ENCODE data around the gene GPT2. TPM values are rescaled to one million over a fixed set of nuclear protein-coding genes. Genes with fewer than 3 reads are reported as not detected.
A peak's percentile ranks its signal among the peaks of the same experiment; 100 is the strongest.

The GPT2 gene
- polyA plus RNA-seq, 3 donors = 0.98 to 1.5 (median 1.4) TPM

DNA sequence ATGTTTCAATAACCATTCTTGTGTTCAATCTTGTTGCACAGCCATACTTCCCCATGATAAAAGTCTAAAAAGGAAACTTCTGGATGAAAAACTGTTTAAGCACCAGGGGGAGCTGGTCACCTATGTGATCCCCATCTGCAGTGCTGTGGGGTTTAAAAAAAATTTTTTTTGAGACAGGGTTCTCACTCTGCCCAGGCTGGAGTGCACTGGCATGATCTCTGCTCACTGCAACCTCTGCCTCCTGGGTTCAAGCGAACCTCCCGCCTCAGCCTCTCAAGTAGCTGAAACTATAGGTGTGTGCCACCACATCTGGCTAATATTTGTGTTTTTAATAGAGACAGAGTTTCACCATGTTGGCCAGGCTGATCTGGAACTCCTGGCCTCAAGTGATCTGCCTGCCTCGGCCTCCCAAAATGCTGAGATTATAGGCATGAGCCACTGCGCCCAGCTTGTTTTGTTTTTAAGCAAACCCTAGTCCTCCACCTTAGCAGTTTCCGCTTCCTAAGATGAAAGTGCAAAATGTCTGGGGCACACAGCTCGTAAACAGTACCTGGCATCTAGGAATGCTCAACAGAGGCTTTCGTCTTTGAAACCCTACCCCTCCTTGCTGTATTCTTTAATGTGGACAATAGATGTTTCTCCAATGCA is 63.9 kb downstream of the GPT2 start:
- WGBS (ENCODE audit: insufficient coverage) = 100% methylated on average over 1 of the region's 7 CpGs
- no peaks in the 10 kb centered on the region for H3K36me3 ChIP-seq (replicated peaks in 1 of 2; ENCODE audit: control insufficient read depth in 1 of 2, insufficient read depth in 2 of 2, low read length in 2 of 2)
- Mint-ChIP-seq H3K4me1 (peaks cover 6% of the 10 kb centered on the region), H3K27ac (peak overlapping the region in 1 of 7 donors; percentile 42), H3K9me3 (peaks cover 0 to 3% (median 1%) of the 10 kb centered on the region in 7 donors), H3K4me3 (no peak overlapping the region), H3K36me3 (peaks cover 3% of the 10 kb centered on the region in 2 donors), H3K27me3 (ENCODE audit: low read depth in 3 of 3) (peaks cover 0 to 3% (median 0%) of the 10 kb centered on the region in 3 donors)
- H3K4me2 ChIP-seq (replicated peaks; ENCODE audit: extremely low read depth, low read length, poor library complexity, severe bottlenecking) = no peak overlapping the region
- H3K79me2 ChIP-seq (ENCODE audit: insufficient read depth, low read length) = no peaks in the 10 kb centered on the region
- TF ChIP-seq, protein P1, sequence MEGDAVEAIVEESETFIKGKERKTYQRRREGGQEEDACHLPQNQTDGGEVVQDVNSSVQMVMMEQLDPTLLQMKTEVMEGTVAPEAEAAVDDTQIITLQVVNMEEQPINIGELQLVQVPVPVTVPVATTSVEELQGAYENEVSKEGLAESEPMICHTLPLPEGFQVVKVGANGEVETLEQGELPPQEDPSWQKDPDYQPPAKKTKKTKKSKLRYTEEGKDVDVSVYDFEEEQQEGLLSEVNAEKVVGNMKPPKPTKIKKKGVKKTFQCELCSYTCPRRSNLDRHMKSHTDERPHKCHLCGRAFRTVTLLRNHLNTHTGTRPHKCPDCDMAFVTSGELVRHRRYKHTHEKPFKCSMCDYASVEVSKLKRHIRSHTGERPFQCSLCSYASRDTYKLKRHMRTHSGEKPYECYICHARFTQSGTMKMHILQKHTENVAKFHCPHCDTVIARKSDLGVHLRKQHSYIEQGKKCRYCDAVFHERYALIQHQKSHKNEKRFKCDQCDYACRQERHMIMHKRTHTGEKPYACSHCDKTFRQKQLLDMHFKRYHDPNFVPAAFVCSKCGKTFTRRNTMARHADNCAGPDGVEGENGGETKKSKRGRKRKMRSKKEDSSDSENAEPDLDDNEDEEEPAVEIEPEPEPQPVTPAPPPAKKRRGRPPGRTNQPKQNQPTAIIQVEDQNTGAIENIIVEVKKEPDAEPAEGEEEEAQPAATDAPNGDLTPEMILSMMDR (IDR thresholded peaks at IDR 0.05) = peak; percentile 78
- H3K4me1 ChIP-seq (ENCODE audit: control insufficient read depth in 1 of 2, insufficient read depth in 2 of 2, low read length in 2 of 2) = no peaks in the 10 kb centered on the region
- peak; percentile 37 to 64 (median 50) for DNase-seq
- no peak overlapping the region for H3K4me3 ChIP-seq (replicated peaks in 1 of 3; ENCODE audit: low read depth in 2 of 3, low read length in 3 of 3)
- no peaks in the 10 kb centered on the region for H3K9me3 ChIP-seq (replicated peaks in 1 of 2; ENCODE audit: control insufficient read depth in 1 of 2, insufficient read depth in 1 of 2, low read length in 2 of 2)
- no peak overlapping the region for H3K27ac ChIP-seq (ENCODE audit: low read depth in 1 of 2, low read length in 2 of 2)
- H3K9ac ChIP-seq (ENCODE audit: insufficient read depth, low read length, poor library complexity, severe bottlenecking) = no peak overlapping the region
- H2AFZ ChIP-seq (ENCODE audit: insufficient read depth, low read depth, low read length, poor library complexity, severe bottlenecking) = no peak overlapping the region
- no peaks in the 10 kb centered on the region for H4K20me1 ChIP-seq (ENCODE audit: insufficient read depth, low read length)
- intact Hi-C loops (cut with micrococcal nuclease) = loop anchor here (5.0 kb wide), 2 partner anchors 1209 to 1214 kb away; partner anchors contain the start of gene ABCC12 (in 1 of the 2)
- no peaks in the 10 kb centered on the region for H3K27me3 ChIP-seq (ENCODE audit: control insufficient read depth in 2 of 2, insufficient read depth in 2 of 2, low read length in 2 of 2)

GRCh38 chr16:46948548-46949166 is 64.5 kb downstream of the GPT2 start:
- intact Hi-C loops (cut with micrococcal nuclease) = loop anchor here (5.0 kb wide), 2 partner anchors 1209 to 1214 kb away; partner anchors contain the start of gene ABCC12 (in 1 of the 2)
- no peak for DNase-seq
- H3K4me3 Mint-ChIP-seq = no peak overlapping the region
- Histone ChIP-seq H3K9me3 (replicated peaks in 1 of 2; ENCODE audit: control insufficient read depth in 1 of 2, insufficient read depth in 1 of 2, low read length in 2 of 2) (no peaks in the 10 kb centered on the region), H3K36me3 (replicated peaks in 1 of 2; ENCODE audit: control insufficient read depth in 1 of 2, insufficient read depth in 2 of 2, low read length in 2 of 2) (no peaks in the 10 kb centered on the region), H3K27me3 (ENCODE audit: control insufficient read depth in 2 of 2, insufficient read depth in 2 of 2, low read length in 2 of 2) (no peaks in the 10 kb centered on the region), H3K4me2 (replicated peaks; ENCODE audit: extremely low read depth, low read length, poor library complexity, severe bottlenecking) (no peak overlapping the region), H4K20me1 (ENCODE audit: insufficient read depth, low read length) (no peaks in the 10 kb centered on the region), H3K4me1 (ENCODE audit: control insufficient read depth in 1 of 2, insufficient read depth in 2 of 2, low read length in 2 of 2) (no peaks in the 10 kb centered on the region), H2AFZ (ENCODE audit: insufficient read depth, low read depth, low read length, poor library complexity, severe bottlenecking) (no peak overlapping the region), H3K27ac (ENCODE audit: low read depth in 1 of 2, low read length in 2 of 2) (no peak overlapping the region), H3K4me3 (replicated peaks in 1 of 3; ENCODE audit: low read depth in 2 of 3, low read length in 3 of 3) (no peak overlapping the region), H3K79me2 (ENCODE audit: insufficient read depth, low read length) (no peaks in the 10 kb centered on the region), H3K9ac (ENCODE audit: insufficient read depth, low read length, poor library complexity, severe bottlenecking) (no peak overlapping the region)
- H3K27ac Mint-ChIP-seq = peak overlapping the region in 1 of 7 donors; percentile 42
- H3K27me3 Mint-ChIP-seq (ENCODE audit: low read depth in 3 of 3) = peaks cover 0 to 3% (median 0%) of the 10 kb centered on the region in 3 donors
- peaks cover 3% of the 10 kb centered on the region in 2 donors for H3K36me3 Mint-ChIP-seq
- H3K9me3 Mint-ChIP-seq = peaks cover 0 to 3% (median 1%) of the 10 kb centered on the region in 7 donors
- 100% methylated on average over 1 of the region's 4 CpGs for WGBS (ENCODE audit: insufficient coverage)
- TF ChIP-seq, protein P1 (IDR thresholded peaks at IDR 0.05) = no peak
- peaks cover 2% of the 10 kb centered on the region for H3K4me1 Mint-ChIP-seq
